Right lobe of liver (tissue), 4 donors: ENCODE results near the gene PARPBP.
"Not testable (repeated sequence)": the region's sequence is repeated elsewhere in the genome, so short reads cannot be mapped to it uniquely, and the experiment has no call there.

ENCODE experiments used
- POLR2A ChIP-seq: fragments of 450-650 bp; IDR thresholded peaks from one replicate; pipeline ENCODE4 v1.6.1; 2017; ENCODE audit warnings: antibody characterized with exemption, mild to moderate bottlenecking
- TF ChIP-seq, protein P1 (sequence below), 4 donors: fragments of 200-600 bp in 3 of 4; fragments of 450-650 bp in 1 of 4; IDR thresholded peaks; one replicate each; pipeline versions ENCODE4 v1.5.1 to v1.8.0; 2016 to 2022; ENCODE audit warnings: antibody characterized with exemption in 4 of 4, mild to moderate bottlenecking in 2 of 4
- donor health status: DM: no; HTN: no; CAD: no.
- donor health status: DM: no; HTN: no; CAD: no.
- donor health status: DM: no; HTN: yes; CAD: no.

DNA sequence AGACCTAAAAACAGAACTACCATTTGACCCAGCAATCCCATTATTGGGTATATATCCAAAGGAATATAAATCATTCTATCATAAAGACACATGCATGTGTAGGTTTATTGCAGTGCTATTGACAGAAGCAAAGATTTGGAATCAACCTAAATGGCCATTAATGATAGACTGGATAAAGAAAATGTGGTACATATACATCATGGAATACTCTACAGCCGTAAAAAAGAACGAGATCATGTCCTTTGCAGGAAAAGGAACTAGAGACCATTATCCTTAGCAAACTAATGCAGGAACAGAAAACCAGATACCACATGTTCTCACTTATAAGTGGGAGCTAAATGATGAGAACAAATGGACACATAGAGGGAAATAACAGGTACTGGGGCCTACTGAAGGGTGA lies 11.5 kb downstream of the PARPBP start:
- TF ChIP-seq, protein P1, sequence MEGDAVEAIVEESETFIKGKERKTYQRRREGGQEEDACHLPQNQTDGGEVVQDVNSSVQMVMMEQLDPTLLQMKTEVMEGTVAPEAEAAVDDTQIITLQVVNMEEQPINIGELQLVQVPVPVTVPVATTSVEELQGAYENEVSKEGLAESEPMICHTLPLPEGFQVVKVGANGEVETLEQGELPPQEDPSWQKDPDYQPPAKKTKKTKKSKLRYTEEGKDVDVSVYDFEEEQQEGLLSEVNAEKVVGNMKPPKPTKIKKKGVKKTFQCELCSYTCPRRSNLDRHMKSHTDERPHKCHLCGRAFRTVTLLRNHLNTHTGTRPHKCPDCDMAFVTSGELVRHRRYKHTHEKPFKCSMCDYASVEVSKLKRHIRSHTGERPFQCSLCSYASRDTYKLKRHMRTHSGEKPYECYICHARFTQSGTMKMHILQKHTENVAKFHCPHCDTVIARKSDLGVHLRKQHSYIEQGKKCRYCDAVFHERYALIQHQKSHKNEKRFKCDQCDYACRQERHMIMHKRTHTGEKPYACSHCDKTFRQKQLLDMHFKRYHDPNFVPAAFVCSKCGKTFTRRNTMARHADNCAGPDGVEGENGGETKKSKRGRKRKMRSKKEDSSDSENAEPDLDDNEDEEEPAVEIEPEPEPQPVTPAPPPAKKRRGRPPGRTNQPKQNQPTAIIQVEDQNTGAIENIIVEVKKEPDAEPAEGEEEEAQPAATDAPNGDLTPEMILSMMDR (IDR thresholded peaks at IDR 0.05) = not testable (repeated sequence)
- TF ChIP-seq POLR2A = not testable (repeated sequence)
